Measurements from ENCODE around the gene ACADL. TPM values are rescaled to one million over a fixed set of nuclear protein-coding genes. Genes with fewer than 3 reads are reported as not detected.

ACADL gene
- total RNA-seq, 1 experiment from 2014 or later: not detected

GRCh38 chr2:210190345-210190744 is 34.9 kb downstream of the ACADL start:
- BruUV-seq (replicated peaks): no TSS peak
- Histone ChIP-seq H3K79me2 (ENCODE audit: insufficient read depth, low read length) (no peaks in the 10 kb centered on the region), H3K9me3 (ENCODE audit: control insufficient read depth in 1 of 2, insufficient read depth in 1 of 2, low read depth in 1 of 2, low read length in 2 of 2) (no peaks in the 10 kb centered on the region), H3K27ac (ENCODE audit: low read depth, low read length) (no peak overlapping the region), H3K9ac (ENCODE audit: low read length) (no peak overlapping the region), H2AFZ (ENCODE audit: low read depth, low read length, poor library complexity, severe bottlenecking) (no peak overlapping the region), H3K36me3 (ENCODE audit: control insufficient read depth in 1 of 2, insufficient read depth in 2 of 2, low read length in 2 of 2) (no peaks in the 10 kb centered on the region), H3K4me3 (replicated peaks in 1 of 2; ENCODE audit: low read depth in 1 of 2, low read length in 2 of 2) (no peak overlapping the region), H4K20me1 (ENCODE audit: insufficient read depth) (no peaks in the 10 kb centered on the region), H3K9me2 (ENCODE audit: insufficient read depth) (no peaks in the 10 kb centered on the region), H3K27me3 (ENCODE audit: insufficient read depth, low read length) (no peaks in the 10 kb centered on the region), H3K4me2 (ENCODE audit: low read length) (no peak overlapping the region), H3K4me1 (ENCODE audit: control insufficient read depth in 1 of 2, insufficient read depth in 2 of 2, low read length in 2 of 2) (peaks cover 0 to 5% of the 10 kb centered on the region in 2 experiments; a peak in 1 of 4 replicates)
- ChIA-PET CTCF (interaction anchor here (0.8 kb wide), 1 partner anchor 9 kb away, joined by 4 read pairs; no protein-coding TSS in a partner anchor), RAD21 (ENCODE audit: low non-redundant PET in 1 of 2, low total read pairs in 2 of 2, uncharacterized antibody in 2 of 2, unreplicated experiment in 2 of 2) (no interaction called here), POLR2A (no interaction called here)
- ATAC-seq: no peak
- intact Hi-C loops (cut with micrococcal nuclease): loop anchor here (10.0 kb wide), 1 partner anchor 606 kb away; no protein-coding TSS in a partner anchor
- no peak for TF ChIP-seq JUND (IDR thresholded peaks at IDR 0.05)
- TF ChIP-seq SRF (IDR thresholded peaks at IDR 0.05; ENCODE audit: low read depth): no peak
- no peak for TF ChIP-seq CEBPB (IDR thresholded peaks at IDR 0.05; ENCODE audit: low read depth)
- TF ChIP-seq ZFX (IDR thresholded peaks at IDR 0.05): no peak
- DNase-seq (ENCODE audit: low read depth, low spot score): no peak

GRCh38 chr2:210189452-210190138 is 35.7 kb downstream of the ACADL start:
- no peak overlapping the region for H2AFZ ChIP-seq (ENCODE audit: low read depth, low read length, poor library complexity, severe bottlenecking)
- H3K9ac ChIP-seq (ENCODE audit: low read length): no peak overlapping the region
- intact Hi-C loops (cut with micrococcal nuclease): loop anchor here (10.0 kb wide), 1 partner anchor 605 kb away; no protein-coding TSS in a partner anchor
- TF ChIP-seq CTCF (IDR thresholded peaks at IDR 0.05 in 2 of 3, conservative IDR thresholded peaks at IDR 0.05 in 1 of 3; ENCODE audit: borderline replicate concordance in 1 of 3, insufficient read depth in 1 of 3, low read depth in 2 of 3, low read length in 2 of 3) (no peak), ATF3 (IDR thresholded peaks at IDR 0.05) (no peak), FOSL1 (IDR thresholded peaks at IDR 0.05; ENCODE audit: low read depth) (no peak), SRF (IDR thresholded peaks at IDR 0.05; ENCODE audit: low read depth) (no peak), SIN3A (IDR thresholded peaks at IDR 0.05; ENCODE audit: low read depth) (no peak), ZFX (IDR thresholded peaks at IDR 0.05) (no peak), EZH2phosphoT487 (IDR thresholded peaks at IDR 0.05; ENCODE audit: borderline replicate concordance) (no peak)
- ChIA-PET POLR2A (no interaction called here), RAD21 (ENCODE audit: low non-redundant PET in 1 of 2, low total read pairs in 2 of 2, uncharacterized antibody in 2 of 2, unreplicated experiment in 2 of 2) (no interaction called here), CTCF (interaction anchor here (0.8 kb wide), 1 partner anchor 9 kb away, joined by 4 read pairs; no protein-coding TSS in a partner anchor)
- no peak overlapping the region for H3K4me3 ChIP-seq (replicated peaks in 1 of 2; ENCODE audit: low read depth in 1 of 2, low read length in 2 of 2)
- no peaks in the 10 kb centered on the region for H3K36me3 ChIP-seq (ENCODE audit: control insufficient read depth in 1 of 2, insufficient read depth in 2 of 2, low read length in 2 of 2)
- no peak for DNase-seq (ENCODE audit: low read depth, low spot score)
- no TSS peak for BruUV-seq (replicated peaks)
- H3K27me3 ChIP-seq (ENCODE audit: insufficient read depth, low read length): no peaks in the 10 kb centered on the region
- H3K4me2 ChIP-seq (ENCODE audit: low read length): no peak overlapping the region
- H3K4me1 ChIP-seq (ENCODE audit: control insufficient read depth in 1 of 2, insufficient read depth in 2 of 2, low read length in 2 of 2): no peaks in the 10 kb centered on the region
- H3K79me2 ChIP-seq (ENCODE audit: insufficient read depth, low read length): no peaks in the 10 kb centered on the region
- H3K9me3 ChIP-seq (ENCODE audit: control insufficient read depth in 1 of 2, insufficient read depth in 1 of 2, low read depth in 1 of 2, low read length in 2 of 2): no peaks in the 10 kb centered on the region
- no peak for ATAC-seq
- H4K20me1 ChIP-seq (ENCODE audit: insufficient read depth): no peaks in the 10 kb centered on the region
- no peaks in the 10 kb centered on the region for H3K9me2 ChIP-seq (ENCODE audit: insufficient read depth)
- no peak overlapping the region for H3K27ac ChIP-seq (ENCODE audit: low read depth, low read length)

Measured in HCT116 (cell line).